NCI-H748 treated with DMSO at 0.1 percent for 48 hours (cell line): ENCODE measurements around the gene NTRK3.

Experiments used
- DNase-seq: peaks from one replicate; lab custom pipeline; 2025; lab: John Stamatoyannopoulos, UW

NTRK3 gene

DNA sequence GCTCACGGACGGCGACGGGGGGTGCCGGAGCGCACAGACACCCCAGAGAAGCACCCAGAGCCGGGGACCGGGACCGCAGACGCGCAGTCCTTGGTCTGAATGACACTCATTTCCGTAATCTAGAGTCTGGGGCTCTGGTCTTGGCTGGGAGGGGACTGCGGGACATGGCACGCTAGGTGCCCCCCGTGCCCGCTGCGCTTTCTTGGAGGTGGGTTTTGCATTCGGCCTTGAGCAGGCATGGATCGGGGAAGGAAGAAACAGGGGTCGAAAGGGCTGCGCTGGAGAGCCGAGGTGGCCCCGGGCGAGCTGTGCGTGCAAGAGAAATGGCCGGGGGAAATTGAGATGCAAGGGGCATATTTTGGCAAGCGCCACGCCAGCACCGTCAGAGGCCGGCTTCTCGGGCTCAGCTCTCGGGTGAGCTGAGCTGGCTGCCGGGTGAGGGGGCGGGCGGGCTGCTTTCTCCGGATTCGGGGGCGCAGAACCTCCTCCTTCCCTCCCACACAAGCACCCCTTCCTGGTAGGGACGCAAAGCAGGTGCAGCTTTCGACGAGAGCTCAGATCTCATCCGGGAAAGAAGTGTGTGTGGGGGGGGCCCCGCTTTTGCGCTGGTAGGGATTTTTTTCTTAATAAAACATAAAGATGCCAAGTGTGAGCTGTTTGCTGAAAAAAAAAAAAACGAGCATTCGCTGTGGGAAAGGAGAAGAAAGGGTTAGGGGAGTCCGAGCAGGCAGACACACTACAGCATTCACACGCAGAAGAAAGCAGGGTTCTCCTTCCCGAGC, 963 bp upstream of the NTRK3 start:
- peak; percentile 3 for DNase-seq

GRCh38 chr15:88255484-88256278, 858 bp downstream of the NTRK3 start:
- peak; percentile 28 for DNase-seq

GRCh38 chr15:88255087-88255483, 1.5 kb downstream of the NTRK3 start:
- no peak for DNase-seq

DNA sequence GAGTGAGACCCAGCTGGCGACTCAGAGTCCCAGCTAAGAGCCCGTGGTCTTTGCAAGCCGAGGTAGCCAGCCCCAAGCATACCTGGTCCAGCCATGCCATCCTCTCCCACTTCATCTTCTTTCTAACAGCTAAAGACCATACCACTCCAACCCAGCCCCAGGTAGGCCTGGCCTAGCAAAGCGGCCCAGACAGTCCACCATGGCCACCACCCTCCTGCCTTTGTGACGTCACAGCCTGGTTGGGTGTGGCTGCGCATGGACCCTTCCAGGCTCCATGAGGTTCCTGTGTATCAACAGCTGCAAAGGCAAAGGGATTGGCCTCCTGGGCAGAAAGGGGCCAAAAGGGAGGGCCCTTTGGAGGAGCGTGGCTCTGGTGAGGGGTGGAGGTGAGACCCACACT, 4.1 kb downstream of the NTRK3 start:
- DNase-seq: no peak

- no peak for DNase-seq
Measured at GRCh38 chr15:88250826-88251225, 5.7 kb downstream of the NTRK3 start.

DNA sequence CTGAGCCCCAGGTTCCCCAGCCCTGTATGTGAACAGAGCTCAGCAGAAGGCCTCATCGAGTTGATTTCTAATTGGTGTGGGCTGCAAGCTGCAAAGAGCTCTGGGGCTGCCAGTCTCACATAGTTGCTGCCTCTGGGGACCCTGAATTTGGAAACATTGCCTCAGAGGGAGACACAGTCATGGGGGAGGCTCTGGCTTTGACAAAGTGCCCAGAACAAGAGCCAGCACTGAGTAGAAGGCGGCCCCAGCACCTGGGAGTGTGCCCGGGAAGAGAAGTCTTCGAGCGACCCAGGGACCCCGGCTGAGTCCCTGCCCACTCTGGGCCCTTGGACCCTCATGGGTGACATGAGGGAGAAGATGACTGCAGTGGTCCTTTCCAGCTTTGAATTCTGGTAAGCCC, 7.3 kb downstream of the NTRK3 start:
- DNase-seq: no peak

GRCh38 chr15:88247914-88248313, 8.6 kb downstream of the NTRK3 start:
- DNase-seq: no peak

- peak; percentile 58 for DNase-seq
Measured at GRCh38 chr15:88246666-88247446, 9.7 kb downstream of the NTRK3 start.

DNA sequence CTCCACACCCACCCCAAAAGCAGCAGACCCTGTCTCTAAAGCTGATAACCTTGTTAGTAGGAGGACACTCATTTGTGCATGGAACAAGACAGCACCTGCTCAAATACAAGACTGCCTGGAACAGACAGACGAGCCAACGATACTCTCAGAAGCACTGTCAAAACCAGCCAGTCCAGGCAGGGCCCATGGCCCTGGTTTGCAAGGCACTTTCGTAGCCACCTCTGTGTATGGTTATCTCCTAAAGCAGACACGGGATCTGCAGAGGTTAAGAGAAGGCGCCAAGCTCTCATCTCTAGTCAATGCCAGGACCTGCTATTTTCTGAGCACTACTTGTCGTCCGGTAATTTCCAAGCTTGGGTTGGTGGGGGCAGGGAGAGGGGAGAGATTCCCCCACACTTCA, 10.5 kb downstream of the NTRK3 start:
- DNase-seq: no peak

GRCh38 chr15:88243895-88244787, 12.4 kb downstream of the NTRK3 start:
- peak; percentile 28 for DNase-seq

DNA sequence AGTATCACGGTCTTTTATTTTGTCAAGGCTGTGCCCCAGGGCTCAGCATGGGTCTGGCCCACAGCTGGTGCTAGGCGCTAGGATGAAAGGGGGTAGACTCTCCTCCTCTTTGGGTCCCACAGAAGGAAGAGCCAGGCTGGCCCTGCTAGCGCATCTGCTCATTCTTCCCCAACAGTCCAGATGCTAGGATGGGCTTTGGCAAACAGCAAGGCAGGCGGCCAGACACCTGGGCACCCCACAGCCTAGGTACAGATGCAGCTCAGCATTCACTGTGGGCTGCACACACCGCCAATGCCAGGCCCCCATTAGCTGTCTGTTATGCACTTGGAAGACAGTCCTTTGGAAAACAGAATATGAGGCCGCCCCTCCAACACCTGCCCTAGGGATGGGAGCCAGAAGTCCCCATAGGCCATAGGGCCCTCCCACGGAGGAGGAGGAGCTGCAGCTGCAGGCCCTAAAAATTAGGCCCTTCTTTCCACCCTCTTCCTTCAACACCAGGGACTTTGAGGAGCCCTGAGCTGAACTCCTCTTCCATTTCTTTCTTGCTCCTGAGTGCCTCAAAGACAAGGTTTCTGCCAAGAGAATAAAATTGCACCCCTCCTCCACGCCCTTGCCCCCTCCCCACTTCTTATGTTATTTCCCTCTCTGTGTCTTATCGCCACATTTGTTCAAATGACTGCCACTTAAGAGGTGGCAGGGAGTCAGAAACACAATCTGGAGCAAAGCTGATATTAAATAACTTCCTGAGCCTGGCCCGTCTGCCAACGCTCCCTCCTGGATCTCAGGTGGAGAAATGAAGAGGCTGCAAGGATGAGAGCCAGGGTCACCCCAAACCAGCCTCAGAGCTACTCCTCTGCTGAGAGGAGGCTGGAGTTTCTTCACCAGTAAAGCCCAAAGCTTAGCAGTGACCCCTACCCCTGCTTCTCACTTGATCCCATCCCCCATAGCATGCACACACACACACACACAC, 13.7 kb downstream of the NTRK3 start:
- no peak for DNase-seq

DNA sequence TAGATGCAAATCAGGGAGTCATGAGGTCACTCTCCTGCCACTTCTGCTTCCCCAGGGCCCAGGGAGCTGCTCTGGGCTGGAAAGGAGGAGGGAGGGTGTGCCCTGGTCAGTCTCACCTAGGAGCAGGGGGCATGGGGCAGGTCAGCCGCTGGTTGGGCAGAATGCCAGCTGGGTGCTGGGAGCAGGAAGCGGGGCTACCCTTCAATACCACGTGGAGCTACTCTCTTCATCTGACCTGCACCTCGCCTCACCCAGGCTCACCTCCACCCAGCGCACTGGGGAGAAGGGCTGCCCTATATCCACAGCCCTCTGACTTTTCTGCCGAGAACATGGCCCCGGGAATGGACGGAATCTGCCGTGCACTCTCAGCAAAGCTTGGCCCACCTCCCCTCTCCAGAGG, 15.1 kb downstream of the NTRK3 start:
- no peak for DNase-seq

DNA sequence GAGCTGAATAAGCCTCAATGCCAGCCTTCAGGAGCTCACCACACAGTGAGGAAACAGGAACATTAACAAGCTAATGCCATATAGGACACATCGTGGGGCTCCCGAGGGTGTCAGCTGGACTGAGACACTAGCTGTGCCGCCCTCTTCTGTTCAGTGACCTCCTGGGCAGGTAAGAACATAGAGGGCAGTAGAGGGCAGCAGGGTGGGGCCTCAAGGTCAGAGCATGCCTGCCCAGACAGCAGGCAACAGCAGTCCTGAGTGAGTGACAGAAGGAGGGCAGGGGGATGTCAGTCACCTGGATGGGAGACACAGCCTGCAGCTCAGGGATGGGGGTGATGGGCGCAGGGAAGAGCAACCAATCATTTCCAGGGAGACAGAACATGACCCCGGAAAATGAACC, 15.5 kb downstream of the NTRK3 start:
- no peak for DNase-seq

DNA sequence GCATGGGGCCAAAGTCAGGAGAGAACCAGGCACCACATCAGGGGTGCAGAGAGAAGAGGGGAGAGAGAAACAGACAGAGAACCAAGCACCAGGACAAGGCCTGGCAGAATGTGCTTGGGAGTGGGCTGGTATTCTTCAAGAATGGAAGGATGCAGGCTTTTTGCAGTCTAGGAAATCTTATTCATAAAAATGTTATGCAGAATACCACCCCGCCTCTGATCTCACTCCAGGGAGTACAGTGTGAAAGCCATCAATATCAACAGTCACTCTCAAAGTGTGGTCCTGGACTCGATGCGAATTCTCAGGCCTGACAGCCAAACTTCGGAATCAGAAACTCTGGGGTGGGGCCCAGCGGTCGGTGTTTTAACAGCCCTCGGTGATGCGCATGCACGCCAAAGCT, 16.9 kb downstream of the NTRK3 start:
- no peak for DNase-seq

- no peak for DNase-seq
Measured at GRCh38 chr15:88238618-88239430, 17.7 kb downstream of the NTRK3 start.

- no peak for DNase-seq
Measured at GRCh38 chr15:88234711-88235110, 21.8 kb downstream of the NTRK3 start.

GRCh38 chr15:88233921-88234320, 22.6 kb downstream of the NTRK3 start:
- no peak for DNase-seq

DNA sequence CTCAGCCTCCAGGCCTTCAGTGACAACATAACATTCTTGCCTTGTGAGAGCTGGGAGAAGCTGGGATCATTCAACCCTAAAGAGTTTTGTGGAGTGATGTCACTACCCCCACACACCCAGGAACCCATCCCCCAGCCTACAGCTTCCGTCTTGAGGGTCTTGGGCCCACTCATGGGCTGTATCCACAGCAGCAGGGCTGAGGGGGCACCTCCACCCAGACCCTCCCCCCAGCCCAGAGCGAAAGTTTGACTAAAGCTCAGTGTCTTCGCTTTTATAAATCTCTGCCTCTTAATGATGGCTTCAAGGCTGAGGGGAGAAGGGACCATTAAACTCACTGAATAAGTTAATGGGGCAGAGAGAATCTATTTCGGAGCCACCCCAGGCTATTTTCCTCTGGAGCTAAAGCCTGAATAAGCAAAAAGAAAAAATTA, 23.8 kb downstream of the NTRK3 start:
- no peak for DNase-seq

DNA sequence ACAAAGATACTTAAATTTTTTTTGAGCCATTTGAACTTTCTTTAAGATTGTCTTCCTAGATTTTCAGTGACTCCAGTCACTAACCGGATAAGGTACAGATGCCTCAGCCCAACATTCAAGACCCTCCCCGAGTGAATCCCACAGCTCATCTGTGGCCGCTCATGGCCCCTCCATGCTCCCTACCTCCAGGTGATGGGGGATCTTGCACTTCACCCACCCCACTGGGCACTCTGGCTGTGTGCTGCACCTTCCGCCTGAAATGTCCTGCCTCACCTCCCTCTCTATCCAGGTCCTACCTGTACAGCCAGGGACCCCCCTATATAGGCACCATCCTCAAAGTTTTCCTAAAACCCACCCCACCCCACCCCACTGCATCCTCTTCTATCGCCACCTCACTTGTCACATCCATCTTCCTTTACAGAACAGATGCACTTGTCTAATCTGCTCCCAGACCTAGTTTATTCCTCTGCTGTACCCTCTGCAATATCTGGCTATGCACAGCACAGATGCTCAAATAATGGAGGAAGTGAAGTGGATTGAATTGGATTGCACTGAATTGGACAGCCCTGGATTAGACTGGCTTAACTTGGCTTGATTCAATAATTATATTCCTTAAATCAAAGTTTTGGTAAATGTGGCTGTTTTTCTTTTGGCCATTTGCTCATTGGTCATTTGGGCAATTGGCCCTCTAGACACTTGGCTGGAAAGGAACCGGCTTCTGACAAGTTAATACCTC, 24.5 kb downstream of the NTRK3 start:
- DNase-seq: no peak
